ENCODE results near the gene POMT1.
A peak's percentile ranks its signal among the peaks of the same experiment; 100 is the strongest.

The POMT1 gene

Small RNA genes within 50 kb of the gene (small RNA-seq; reads per million reads assigned to genes)
- gene SNORD62A (4.1 reads per million, percentile 83 among the genes with 10 or more reads in this experiment), gene SNORD62B (6.3 reads per million, percentile 88 among the genes with 10 or more reads in this experiment)
